Measurements from ENCODE around the gene PLEKHG3. TPM values are rescaled to one million over a fixed set of nuclear protein-coding genes. Genes with fewer than 3 reads are reported as not detected.
A peak's percentile ranks its signal among the peaks of the same experiment; 100 is the strongest.

Gene PLEKHG3
- total RNA-seq, 4 donors from 2014 or later: 33.3 to 73.9 (median 63.1) TPM

DNA sequence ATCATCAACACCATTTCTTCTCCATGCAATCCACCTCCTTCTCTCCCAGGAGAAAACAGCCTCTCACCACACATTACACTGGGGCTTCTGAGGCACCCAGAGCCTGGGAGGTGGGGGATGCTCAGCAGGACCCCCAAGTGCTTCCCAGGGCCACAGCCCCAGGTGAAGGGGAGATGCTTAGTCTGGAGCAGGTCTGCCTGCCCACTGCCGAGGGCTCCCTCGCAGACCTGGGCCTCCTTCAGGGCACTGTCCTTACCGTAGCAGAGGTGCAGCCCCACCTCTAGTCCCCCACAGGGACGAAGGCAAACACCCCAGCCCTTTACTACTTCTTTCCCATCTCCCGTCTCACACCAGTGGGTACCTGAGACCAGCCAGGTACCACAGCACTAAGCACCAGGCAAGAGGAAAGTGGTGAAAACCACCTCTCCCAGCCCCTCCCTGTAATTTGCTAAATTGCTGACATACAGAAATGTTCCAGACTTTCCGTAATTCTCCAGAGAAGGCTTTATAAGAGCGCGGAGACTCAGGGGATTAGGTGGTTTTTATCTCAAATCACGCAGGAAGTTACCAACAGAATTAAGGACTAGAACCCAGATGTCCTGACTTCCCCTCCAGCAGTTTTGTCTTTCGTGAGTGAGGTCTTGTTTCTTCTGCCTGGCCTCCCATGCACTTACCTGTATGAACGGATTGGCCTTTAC, 59.0 kb downstream of the PLEKHG3 start:
- TF ChIP-seq POLR2A (IDR thresholded peaks at IDR 0.05) (no peak), EP300 (IDR thresholded peaks at IDR 0.05) (no peak)
- TF ChIP-seq, protein P1, sequence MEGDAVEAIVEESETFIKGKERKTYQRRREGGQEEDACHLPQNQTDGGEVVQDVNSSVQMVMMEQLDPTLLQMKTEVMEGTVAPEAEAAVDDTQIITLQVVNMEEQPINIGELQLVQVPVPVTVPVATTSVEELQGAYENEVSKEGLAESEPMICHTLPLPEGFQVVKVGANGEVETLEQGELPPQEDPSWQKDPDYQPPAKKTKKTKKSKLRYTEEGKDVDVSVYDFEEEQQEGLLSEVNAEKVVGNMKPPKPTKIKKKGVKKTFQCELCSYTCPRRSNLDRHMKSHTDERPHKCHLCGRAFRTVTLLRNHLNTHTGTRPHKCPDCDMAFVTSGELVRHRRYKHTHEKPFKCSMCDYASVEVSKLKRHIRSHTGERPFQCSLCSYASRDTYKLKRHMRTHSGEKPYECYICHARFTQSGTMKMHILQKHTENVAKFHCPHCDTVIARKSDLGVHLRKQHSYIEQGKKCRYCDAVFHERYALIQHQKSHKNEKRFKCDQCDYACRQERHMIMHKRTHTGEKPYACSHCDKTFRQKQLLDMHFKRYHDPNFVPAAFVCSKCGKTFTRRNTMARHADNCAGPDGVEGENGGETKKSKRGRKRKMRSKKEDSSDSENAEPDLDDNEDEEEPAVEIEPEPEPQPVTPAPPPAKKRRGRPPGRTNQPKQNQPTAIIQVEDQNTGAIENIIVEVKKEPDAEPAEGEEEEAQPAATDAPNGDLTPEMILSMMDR (IDR thresholded peaks at IDR 0.05): no peak
- WGBS, 2 donors: 78 to 88% methylated on average over 9 to 11 of the region's 11 CpGs
- peaks cover 0 to 68% (median 28%) of the 10 kb centered on the region in 4 donors for H3K4me1 ChIP-seq
- H3K36me3 ChIP-seq: no peaks in the 10 kb centered on the region
- no peaks in the 10 kb centered on the region for H3K9me3 ChIP-seq
- H3K27ac ChIP-seq: peak overlapping the region; percentile 38 to 87 (median 60)
- no peak overlapping the region for H3K4me3 ChIP-seq
- DNase-seq (ENCODE audit: low spot score in 2 of 2): no peak
- no peaks in the 10 kb centered on the region for H3K27me3 ChIP-seq

DNA sequence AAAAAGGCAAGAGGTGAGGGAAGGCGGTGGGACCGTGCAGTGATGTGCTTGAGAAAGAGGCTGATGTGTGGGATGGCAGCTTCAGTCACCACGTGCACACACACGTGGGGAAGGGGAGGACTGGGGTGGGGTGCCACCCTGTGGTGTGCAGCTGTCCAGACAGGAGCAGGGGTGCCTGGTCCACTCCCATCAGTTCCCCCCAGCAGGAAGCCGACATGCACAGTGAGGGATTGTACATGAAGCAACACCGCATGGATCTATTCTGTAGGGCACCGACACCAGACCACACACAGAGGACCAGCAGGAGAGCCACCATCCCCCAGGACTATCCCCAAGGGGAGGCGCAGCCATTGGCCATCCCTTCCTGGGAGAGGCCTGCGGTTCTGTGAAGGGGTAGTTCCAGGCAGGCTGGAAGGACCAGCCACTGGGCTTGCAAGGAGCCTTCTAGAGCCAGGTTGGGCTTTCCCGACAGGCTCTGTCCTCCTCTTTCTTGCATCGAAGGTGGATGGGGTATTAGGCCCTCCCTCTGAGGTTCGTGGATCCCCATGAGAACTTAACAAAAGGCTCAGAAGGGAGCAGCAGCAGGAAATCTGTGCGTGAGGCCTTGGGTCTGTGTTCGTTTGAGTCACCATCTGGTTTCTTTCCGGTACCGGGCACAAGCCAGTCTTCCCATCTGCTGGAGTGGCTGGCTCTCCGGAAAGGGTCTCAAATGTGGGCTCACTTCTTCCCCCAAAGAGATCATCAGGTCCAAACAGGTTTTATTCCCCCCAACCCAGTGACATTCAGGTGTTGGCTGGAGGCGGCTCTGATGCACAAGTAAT, 59.8 kb downstream of the PLEKHG3 start:
- Histone ChIP-seq H3K4me3 (peak overlapping the region; percentile 15 to 44 (median 26)), H3K27me3 (no peaks in the 10 kb centered on the region), H3K9me3 (no peaks in the 10 kb centered on the region), H3K4me1 (peaks cover 0 to 60% (median 24%) of the 10 kb centered on the region in 4 donors), H3K27ac (peak overlapping the region in 3 of 4 donors; percentile 38 to 87 (median 63)), H3K36me3 (no peaks in the 10 kb centered on the region)
- peak in 1 of 2 donors; percentile 15 for DNase-seq (ENCODE audit: low spot score in 2 of 2)
- 46 to 47% methylated on average over 15 to 16 of the region's 18 CpGs for WGBS, 2 donors
- TF ChIP-seq, protein P1 (IDR thresholded peaks at IDR 0.05): peak in 3 of 5 experiments; percentile 18 to 59 (median 35)
- no peak for TF ChIP-seq POLR2A (IDR thresholded peaks at IDR 0.05)
- no peak for TF ChIP-seq EP300 (IDR thresholded peaks at IDR 0.05)

DNA sequence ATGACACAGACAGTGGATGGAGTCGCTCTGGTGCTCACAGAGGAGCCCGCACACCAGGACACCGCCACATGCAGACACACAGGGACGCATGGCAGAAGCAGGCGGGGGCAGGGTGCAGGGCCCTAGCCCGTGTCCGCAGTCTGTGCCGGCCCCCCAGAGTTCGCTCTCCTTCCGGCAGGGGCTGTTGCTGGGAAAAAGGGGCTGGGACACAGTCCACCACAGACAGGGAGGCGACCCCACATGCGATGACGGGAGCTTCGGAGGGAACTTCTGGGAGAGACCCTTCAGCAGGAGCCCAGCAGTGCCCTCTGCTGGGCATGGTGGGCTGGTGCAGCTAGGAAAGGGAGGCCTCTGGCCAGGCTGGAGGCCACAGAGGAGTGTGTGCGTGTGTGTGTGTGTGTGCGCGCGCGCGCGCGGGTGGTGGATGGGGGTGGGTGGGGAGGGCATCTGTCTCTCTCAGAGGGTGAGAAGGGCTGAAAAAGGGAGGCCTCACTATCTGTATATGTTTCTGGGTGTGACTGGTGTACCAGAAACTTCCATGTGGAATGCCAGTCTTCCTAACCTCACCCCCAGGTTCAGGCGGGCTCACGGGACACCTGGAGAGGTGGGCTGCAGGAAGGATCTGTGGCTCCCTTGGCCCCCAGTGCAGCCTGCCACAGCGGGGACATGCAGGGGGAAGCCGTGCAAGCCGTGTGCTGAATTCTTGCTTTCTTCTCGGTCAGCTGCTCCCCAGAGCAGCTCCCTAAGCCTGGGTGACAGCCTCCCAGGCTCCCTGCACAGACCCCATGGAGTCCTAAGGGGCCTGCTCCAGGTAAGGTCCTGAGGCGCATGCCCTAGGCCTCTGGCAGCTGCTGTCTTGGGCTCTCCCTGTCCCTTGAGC, 60.7 kb downstream of the PLEKHG3 start:
- Histone ChIP-seq H3K27ac (peak overlapping the region in 3 of 4 donors; percentile 38 to 87 (median 63)), H3K27me3 (no peaks in the 10 kb centered on the region), H3K4me1 (peaks cover 0 to 52% (median 24%) of the 10 kb centered on the region in 4 donors), H3K9me3 (no peaks in the 10 kb centered on the region), H3K4me3 (peak overlapping the region; percentile 15 to 44 (median 26)), H3K36me3 (no peaks in the 10 kb centered on the region)
- WGBS, 2 donors: 27 to 39% methylated on average over 16 to 20 of the region's 29 CpGs
- peak; percentile 54 to 72 for DNase-seq (ENCODE audit: low spot score in 2 of 2)
- TF ChIP-seq, protein P1 (IDR thresholded peaks at IDR 0.05): peak; percentile 92 to 97 (median 96)
- no peak for TF ChIP-seq EP300 (IDR thresholded peaks at IDR 0.05)

DNA sequence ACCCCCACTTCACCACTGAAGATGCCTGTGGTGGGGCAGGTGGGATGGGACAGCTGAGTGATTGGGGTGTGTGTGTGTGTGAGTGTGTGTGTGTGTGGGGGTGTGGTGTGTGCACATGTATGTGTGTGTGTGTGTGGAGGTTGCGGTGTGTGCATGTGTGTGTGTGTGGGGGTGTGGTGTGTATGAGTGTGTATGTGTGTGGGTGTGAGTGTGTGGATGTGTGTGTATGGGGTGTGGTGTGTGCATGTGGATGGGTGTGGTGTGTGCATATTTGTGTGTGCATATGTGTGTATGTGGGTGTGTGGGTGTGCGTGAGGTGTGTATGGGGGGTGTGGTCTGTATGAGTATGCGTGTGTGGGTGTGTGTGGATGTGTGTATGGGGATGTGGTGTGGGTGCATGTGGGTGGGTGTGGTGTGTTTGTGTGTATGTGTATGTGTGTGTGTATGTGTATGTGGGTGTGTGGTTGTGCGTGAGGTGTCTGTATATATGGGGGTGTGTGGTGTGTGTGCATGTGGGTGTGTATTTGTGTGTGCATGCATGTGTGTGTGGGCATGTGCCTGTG, 61.6 kb downstream of the PLEKHG3 start:
- TF ChIP-seq, protein P1 (IDR thresholded peaks at IDR 0.05): no peak
- TF ChIP-seq EP300 (IDR thresholded peaks at IDR 0.05): no peak
- TF ChIP-seq POLR2A (IDR thresholded peaks at IDR 0.05): no peak
- no peak for DNase-seq (ENCODE audit: low spot score in 2 of 2)
- Histone ChIP-seq H3K27ac (peak overlapping the region in 1 of 4 donors; percentile 87), H3K4me1 (peaks cover 0 to 44% (median 24%) of the 10 kb centered on the region in 4 donors), H3K9me3 (no peaks in the 10 kb centered on the region), H3K36me3 (no peaks in the 10 kb centered on the region), H3K27me3 (no peaks in the 10 kb centered on the region), H3K4me3 (no peak overlapping the region)
- 90 to 91% methylated on average over 4 of the region's 4 CpGs for WGBS, 2 donors
